Suprapubic skin (tissue), 4 donors: Measurements from ENCODE around the gene FANCE.

ENCODE experiments used
- POLR2A ChIP-seq, 2 donors: fragments of 450-650 bp; IDR thresholded peaks; one replicate each; pipeline ENCODE4 v1.6.1; 2017; ENCODE audit warnings: antibody characterized with exemption in 2 of 2, mild to moderate bottlenecking in 2 of 2, moderate library complexity in 2 of 2
- POLR2AphosphoS5 ChIP-seq, 3 donors: sonication (generic); formaldehyde crosslinking; IDR thresholded peaks; one replicate each; pipeline ENCODE4 v1.6.1; 2017; ENCODE audit warnings: antibody characterized with exemption in 3 of 3
- TF ChIP-seq, protein P1 (sequence below), 2 donors: fragments of 200-600 bp in 1 of 2; fragments of 450-650 bp in 1 of 2; sonication (generic) in 1 of 2; IDR thresholded peaks; one replicate each; pipeline ENCODE4 v1.5.1; 2016 to 2019; ENCODE audit warnings: antibody characterized with exemption in 2 of 2, mild to moderate bottlenecking in 1 of 2, moderate library complexity in 1 of 2

DNA sequence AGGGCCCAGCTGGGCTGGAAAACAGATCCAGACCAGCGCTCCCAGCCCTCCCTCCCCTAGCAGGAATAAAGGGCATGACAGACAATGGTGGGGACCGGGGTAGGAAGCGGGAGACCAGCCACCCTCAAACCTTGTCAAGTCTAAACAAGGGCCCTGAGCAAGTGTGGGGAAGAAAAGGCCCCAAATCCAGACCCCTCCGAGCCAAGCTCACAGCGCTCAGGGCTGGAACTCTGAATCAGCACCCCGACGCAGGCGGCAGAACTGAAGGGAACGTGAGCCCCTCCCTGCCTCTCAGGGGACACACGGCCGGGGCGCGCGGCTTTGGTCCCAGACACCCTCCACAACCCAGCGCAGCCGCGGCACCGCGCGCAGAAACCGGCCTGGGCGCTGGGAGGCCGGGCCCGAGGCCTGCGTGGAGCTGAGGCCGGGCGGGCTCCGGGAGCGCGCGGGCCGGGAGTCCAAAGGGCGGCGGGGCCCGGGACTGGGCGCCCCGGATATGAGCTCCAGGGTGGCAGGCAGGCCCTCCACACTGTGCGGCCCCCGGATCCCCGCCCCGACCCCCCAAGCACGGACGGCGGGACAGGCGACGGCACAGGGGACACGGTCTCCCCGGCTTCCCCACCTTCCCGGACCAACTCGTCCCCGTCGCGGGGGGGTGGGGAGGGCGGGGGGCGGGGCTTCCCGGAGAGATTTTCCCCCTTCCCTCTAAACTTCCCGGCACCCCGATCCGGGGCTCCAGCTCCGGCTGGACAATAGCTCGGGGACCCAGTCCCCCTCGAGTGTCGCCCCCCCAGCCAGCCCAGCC is 44.1 kb downstream of the FANCE start:
- TF ChIP-seq, protein P1, sequence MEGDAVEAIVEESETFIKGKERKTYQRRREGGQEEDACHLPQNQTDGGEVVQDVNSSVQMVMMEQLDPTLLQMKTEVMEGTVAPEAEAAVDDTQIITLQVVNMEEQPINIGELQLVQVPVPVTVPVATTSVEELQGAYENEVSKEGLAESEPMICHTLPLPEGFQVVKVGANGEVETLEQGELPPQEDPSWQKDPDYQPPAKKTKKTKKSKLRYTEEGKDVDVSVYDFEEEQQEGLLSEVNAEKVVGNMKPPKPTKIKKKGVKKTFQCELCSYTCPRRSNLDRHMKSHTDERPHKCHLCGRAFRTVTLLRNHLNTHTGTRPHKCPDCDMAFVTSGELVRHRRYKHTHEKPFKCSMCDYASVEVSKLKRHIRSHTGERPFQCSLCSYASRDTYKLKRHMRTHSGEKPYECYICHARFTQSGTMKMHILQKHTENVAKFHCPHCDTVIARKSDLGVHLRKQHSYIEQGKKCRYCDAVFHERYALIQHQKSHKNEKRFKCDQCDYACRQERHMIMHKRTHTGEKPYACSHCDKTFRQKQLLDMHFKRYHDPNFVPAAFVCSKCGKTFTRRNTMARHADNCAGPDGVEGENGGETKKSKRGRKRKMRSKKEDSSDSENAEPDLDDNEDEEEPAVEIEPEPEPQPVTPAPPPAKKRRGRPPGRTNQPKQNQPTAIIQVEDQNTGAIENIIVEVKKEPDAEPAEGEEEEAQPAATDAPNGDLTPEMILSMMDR (IDR thresholded peaks at IDR 0.05) = no peak
- TF ChIP-seq POLR2A (IDR thresholded peaks at IDR 0.05) (no peak), POLR2AphosphoS5 (IDR thresholded peaks at IDR 0.05) (no peak)
